Stimulated activated CD4-positive, alpha-beta T cell treated with anti-CD3 and anti-CD28 coated beads, Interleukin-2, amount 100 ng/mL, for 4 hours (primary cell): Measurements from ENCODE around the gene TRABD2B.

ENCODE experiments used
- DNase-seq: peaks from one replicate; pipeline ENCODE4 v3.0.0-alpha.2; 2020; ENCODE audit warnings: low read depth

The TRABD2B gene

GRCh38 chr1:47849591-47850261, 147.5 kb downstream of the TRABD2B start:
- no peak for DNase-seq

- DNase-seq = no peak
Observed at GRCh38 chr1:47849005-47849521, 148.1 kb downstream of the TRABD2B start.

- DNase-seq = no peak
Observed at GRCh38 chr1:47847763-47848162, 149.4 kb downstream of the TRABD2B start.

GRCh38 chr1:47844558-47844955, 152.6 kb downstream of the TRABD2B start:
- no peak for DNase-seq

GRCh38 chr1:47843781-47844557, 153.2 kb downstream of the TRABD2B start:
- no peak for DNase-seq

GRCh38 chr1:47843059-47843458, 154.1 kb downstream of the TRABD2B start:
- DNase-seq = no peak

- no peak for DNase-seq
Observed at GRCh38 chr1:47842228-47842919, 154.8 kb downstream of the TRABD2B start.

GRCh38 chr1:47841356-47841755, 155.8 kb downstream of the TRABD2B start:
- DNase-seq = no peak

GRCh38 chr1:47840393-47841190, 156.6 kb downstream of the TRABD2B start:
- DNase-seq = no peak

GRCh38 chr1:47839433-47839760, 157.8 kb downstream of the TRABD2B start:
- DNase-seq = no peak

GRCh38 chr1:47838562-47839432, 158.4 kb downstream of the TRABD2B start:
- DNase-seq = no peak

- DNase-seq = no peak
Observed at GRCh38 chr1:47837866-47838561, 159.2 kb downstream of the TRABD2B start.

GRCh38 chr1:47837056-47837830, 159.9 kb downstream of the TRABD2B start:
- no peak for DNase-seq

- DNase-seq = no peak
Observed at GRCh38 chr1:47835409-47835808, 161.8 kb downstream of the TRABD2B start.

- DNase-seq = no peak
Observed at GRCh38 chr1:47834326-47834725, 162.9 kb downstream of the TRABD2B start.

GRCh38 chr1:47830641-47831333, 166.4 kb downstream of the TRABD2B start:
- no peak for DNase-seq

GRCh38 chr1:47830021-47830420, 167.2 kb downstream of the TRABD2B start:
- no peak for DNase-seq

GRCh38 chr1:47828978-47829377, 168.2 kb downstream of the TRABD2B start:
- DNase-seq = no peak

GRCh38 chr1:47827109-47827508, 170.1 kb downstream of the TRABD2B start:
- DNase-seq = no peak
